Thyroid gland (tissue), 4 donors: ENCODE data around the gene INVS.

Source experiments
- CTCF ChIP-seq, 6 experiments: fragments of 200-600 bp in 3 of 6; fragments of 450-650 bp in 3 of 6; sonication (generic) in 3 of 6; IDR thresholded peaks; one replicate each; pipeline ENCODE4 v1.5.1; 2016 to 2019; ENCODE audit warnings: antibody characterized with exemption in 6 of 6, mild to moderate bottlenecking in 2 of 6, inconsistent platforms in 1 of 6, moderate library complexity in 1 of 6
- POLR2A ChIP-seq, 2 donors: fragments of 450-650 bp; IDR thresholded peaks; one replicate each; pipeline ENCODE4 v1.6.1; 2017; ENCODE audit warnings: antibody characterized with exemption in 2 of 2, mild to moderate bottlenecking in 2 of 2, moderate library complexity in 1 of 2

- TF ChIP-seq CTCF (IDR thresholded peaks at IDR 0.05) (no peak), POLR2A (IDR thresholded peaks at IDR 0.05) (no peak)
Measured at GRCh38 chr9:100281066-100281465, 182.0 kb downstream of the INVS start.
